ENCODE measurements around the gene MAGED2.

Gene MAGED2

DNA sequence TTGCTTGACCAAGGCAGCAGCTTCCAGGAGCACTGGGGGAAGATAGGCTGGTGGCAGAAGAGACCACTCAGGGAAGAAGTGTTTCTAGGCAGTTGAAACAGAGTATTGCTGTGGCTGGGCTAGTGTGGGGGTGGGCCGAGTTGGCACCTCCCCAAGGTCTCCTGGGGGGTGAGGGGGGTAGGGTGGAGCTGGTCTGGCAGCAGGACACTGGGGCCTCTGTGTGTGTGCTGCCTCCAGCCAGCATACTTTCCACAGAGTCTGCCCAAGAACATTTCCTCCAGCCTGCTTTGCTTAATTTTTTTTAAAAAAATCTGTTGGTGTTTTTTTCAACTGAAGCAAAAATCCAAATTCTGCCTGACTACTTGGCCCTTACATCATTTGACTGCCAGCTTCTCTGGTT is 13.5 kb upstream of the MAGED2 start:
- no peak overlapping the region for H3K4me2 ChIP-seq
- TF ChIP-seq, protein P1, sequence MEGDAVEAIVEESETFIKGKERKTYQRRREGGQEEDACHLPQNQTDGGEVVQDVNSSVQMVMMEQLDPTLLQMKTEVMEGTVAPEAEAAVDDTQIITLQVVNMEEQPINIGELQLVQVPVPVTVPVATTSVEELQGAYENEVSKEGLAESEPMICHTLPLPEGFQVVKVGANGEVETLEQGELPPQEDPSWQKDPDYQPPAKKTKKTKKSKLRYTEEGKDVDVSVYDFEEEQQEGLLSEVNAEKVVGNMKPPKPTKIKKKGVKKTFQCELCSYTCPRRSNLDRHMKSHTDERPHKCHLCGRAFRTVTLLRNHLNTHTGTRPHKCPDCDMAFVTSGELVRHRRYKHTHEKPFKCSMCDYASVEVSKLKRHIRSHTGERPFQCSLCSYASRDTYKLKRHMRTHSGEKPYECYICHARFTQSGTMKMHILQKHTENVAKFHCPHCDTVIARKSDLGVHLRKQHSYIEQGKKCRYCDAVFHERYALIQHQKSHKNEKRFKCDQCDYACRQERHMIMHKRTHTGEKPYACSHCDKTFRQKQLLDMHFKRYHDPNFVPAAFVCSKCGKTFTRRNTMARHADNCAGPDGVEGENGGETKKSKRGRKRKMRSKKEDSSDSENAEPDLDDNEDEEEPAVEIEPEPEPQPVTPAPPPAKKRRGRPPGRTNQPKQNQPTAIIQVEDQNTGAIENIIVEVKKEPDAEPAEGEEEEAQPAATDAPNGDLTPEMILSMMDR (conservative IDR thresholded peaks at IDR 0.05; ENCODE audit: low read depth, low read length): no peak
- no peak overlapping the region for H3K27ac ChIP-seq
- no peak overlapping the region for H2AFZ ChIP-seq (ENCODE audit: low read depth)
- no peaks in the 10 kb centered on the region for H3K36me3 ChIP-seq (ENCODE audit: insufficient read depth)
- no peak overlapping the region for H3K4me3 ChIP-seq (IDR thresholded peaks at IDR 0.05; ENCODE audit: insufficient read depth, low read depth, low read length)
- H3K79me2 ChIP-seq (ENCODE audit: insufficient read depth, low read depth): no peaks in the 10 kb centered on the region
- H3K27me3 ChIP-seq (ENCODE audit: insufficient read depth, low read depth): no peaks in the 10 kb centered on the region
- H3K4me1 ChIP-seq (ENCODE audit: low read depth, poor library complexity, severe bottlenecking): no peaks in the 10 kb centered on the region
- no peak overlapping the region for H3K9ac ChIP-seq
- H4K20me1 ChIP-seq (ENCODE audit: insufficient read depth): no peaks in the 10 kb centered on the region

DNA sequence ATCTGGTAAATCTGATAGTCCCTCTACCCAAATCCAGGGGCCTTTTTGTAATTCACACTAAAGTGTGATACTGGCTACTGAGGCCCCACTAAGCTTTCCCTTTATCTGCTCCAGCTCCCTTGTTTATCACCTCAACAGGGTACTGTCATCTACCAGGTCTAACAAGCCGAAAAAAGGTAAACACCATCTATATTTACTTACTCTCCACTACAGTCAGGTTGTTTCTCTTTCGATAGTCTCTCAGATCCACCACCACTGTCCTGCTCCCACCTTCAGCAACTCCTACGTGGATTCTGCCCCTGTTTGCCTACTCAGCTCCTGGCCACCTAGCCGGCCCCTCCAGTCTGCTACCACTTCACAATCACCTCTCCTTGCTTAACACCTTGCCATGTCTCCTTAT is 12.8 kb upstream of the MAGED2 start:
- H3K27me3 ChIP-seq (ENCODE audit: insufficient read depth, low read depth): no peaks in the 10 kb centered on the region
- H3K9ac ChIP-seq: no peak overlapping the region
- H3K4me2 ChIP-seq: no peak overlapping the region
- H3K27ac ChIP-seq: no peak overlapping the region
- TF ChIP-seq, protein P1 (conservative IDR thresholded peaks at IDR 0.05; ENCODE audit: low read depth, low read length): no peak
- H4K20me1 ChIP-seq (ENCODE audit: insufficient read depth): no peaks in the 10 kb centered on the region
- H3K36me3 ChIP-seq (ENCODE audit: insufficient read depth): no peaks in the 10 kb centered on the region
- no peak overlapping the region for H2AFZ ChIP-seq (ENCODE audit: low read depth)
- no peaks in the 10 kb centered on the region for H3K79me2 ChIP-seq (ENCODE audit: insufficient read depth, low read depth)
- H3K4me1 ChIP-seq (ENCODE audit: low read depth, poor library complexity, severe bottlenecking): no peaks in the 10 kb centered on the region
- no peak overlapping the region for H3K4me3 ChIP-seq (IDR thresholded peaks at IDR 0.05; ENCODE audit: insufficient read depth, low read depth, low read length)

DNA sequence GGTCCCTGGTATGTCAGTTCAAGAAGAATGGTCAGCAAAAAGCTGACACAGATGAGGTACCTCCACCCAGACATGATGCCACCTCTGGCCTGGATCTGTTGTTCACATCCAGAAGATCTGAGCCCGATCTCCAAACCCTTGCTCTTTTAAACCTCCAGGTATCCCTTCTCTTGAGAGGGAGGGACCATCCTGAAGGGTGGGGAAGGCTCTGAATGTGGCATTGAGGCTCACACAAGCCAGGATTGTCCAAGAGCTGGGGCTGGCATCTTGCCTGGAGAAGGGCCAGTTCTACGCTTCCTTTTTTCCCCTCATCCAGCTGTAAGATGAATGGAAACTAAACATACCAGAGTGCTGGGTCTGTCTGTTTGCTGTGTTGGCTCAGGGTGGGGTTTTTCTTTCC is 9.4 kb upstream of the MAGED2 start, which contains the start of gene ITIH6:
ITIH6 (minus strand) TSS at position 119 of the 400 bp plus-strand sequence; CDS start at position 74, 45 bp downstream.
- Histone ChIP-seq H3K9ac (no peak within 1 kb of the TSS), H2AFZ (ENCODE audit: low read depth) (no peak within 1 kb of the TSS), H3K36me3 (ENCODE audit: insufficient read depth) (no peaks in the 10 kb centered on the region), H3K27me3 (ENCODE audit: insufficient read depth, low read depth) (no peaks in the 10 kb centered on the region), H3K4me3 (IDR thresholded peaks at IDR 0.05; ENCODE audit: insufficient read depth, low read depth, low read length) (no peak within 1 kb of the TSS), H3K79me2 (ENCODE audit: insufficient read depth, low read depth) (no peaks in the 10 kb centered on the region), H3K4me2 (no peak within 1 kb of the TSS), H3K4me1 (ENCODE audit: low read depth, poor library complexity, severe bottlenecking) (no peaks in the 10 kb centered on the region), H3K27ac (no peak within 1 kb of the TSS), H4K20me1 (ENCODE audit: insufficient read depth) (no peaks in the 10 kb centered on the region)
- TF ChIP-seq, protein P1 (conservative IDR thresholded peaks at IDR 0.05; ENCODE audit: low read depth, low read length): no peak

DNA sequence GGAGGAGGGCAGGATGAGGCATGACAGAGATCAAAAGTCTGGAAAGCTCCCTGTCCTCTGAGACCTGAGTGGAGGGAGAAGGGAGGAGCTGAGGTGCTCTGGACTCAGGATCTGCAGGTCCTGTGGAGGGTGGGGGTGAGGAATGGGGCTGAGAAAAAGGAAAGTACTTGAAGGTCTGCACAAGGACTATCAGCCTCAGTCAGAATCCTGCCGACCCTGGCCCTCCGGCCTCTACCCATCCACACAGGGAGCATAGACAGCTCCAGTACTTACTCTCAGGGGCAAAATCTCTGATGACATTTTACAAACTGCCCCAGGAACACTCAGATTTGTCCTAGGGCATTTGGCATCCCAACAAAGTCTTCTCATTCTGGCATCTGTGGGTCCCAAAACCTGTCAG is 8.5 kb upstream of the MAGED2 start:
- Histone ChIP-seq H4K20me1 (ENCODE audit: insufficient read depth) (no peaks in the 10 kb centered on the region), H3K79me2 (ENCODE audit: insufficient read depth, low read depth) (no peaks in the 10 kb centered on the region), H3K27ac (no peak overlapping the region), H2AFZ (ENCODE audit: low read depth) (no peak overlapping the region), H3K4me2 (no peak overlapping the region), H3K36me3 (ENCODE audit: insufficient read depth) (no peaks in the 10 kb centered on the region), H3K4me1 (ENCODE audit: low read depth, poor library complexity, severe bottlenecking) (no peaks in the 10 kb centered on the region), H3K27me3 (ENCODE audit: insufficient read depth, low read depth) (no peaks in the 10 kb centered on the region), H3K4me3 (IDR thresholded peaks at IDR 0.05; ENCODE audit: insufficient read depth, low read depth, low read length) (no peak overlapping the region), H3K9ac (no peak overlapping the region)
- TF ChIP-seq, protein P1 (conservative IDR thresholded peaks at IDR 0.05; ENCODE audit: low read depth, low read length): no peak
